H1 (cell line): ENCODE results near the gene ANKEF1.

Experiments used
- BCL11A ChIP-seq, 2 experiments: IDR thresholded peaks; one replicate each; pipeline ENCODE4 v1.6.1; 2011; ENCODE audit warnings: low read depth in 2 of 2, low read length in 2 of 2, mild to moderate bottlenecking in 2 of 2
- CTCF ChIP-seq, 3 experiments: IDR thresholded peaks; 1 replicate in 2 of 3; 2 replicates in 1 of 3; pipeline versions ENCODE4 v1.5.1 to v1.6.1; 2011; ENCODE audit warnings: low read length in 3 of 3, mild to moderate bottlenecking in 3 of 3, inconsistent platforms in 2 of 3, low read depth in 1 of 3, moderate library complexity in 1 of 3; ENCODE audit not compliant: insufficient read depth in 1 of 3; ENCODE audit errors: control extremely low read depth in 1 of 3
- EP300 ChIP-seq, 2 experiments: IDR thresholded peaks; 1 replicate in 1 of 2; 2 replicates in 1 of 2; pipeline ENCODE4 v1.6.1; 2011 to 2012; ENCODE audit warnings: low read depth in 2 of 2, low read length in 2 of 2, mild to moderate bottlenecking in 2 of 2, borderline replicate concordance in 1 of 2, inconsistent platforms in 1 of 2, moderate library complexity in 1 of 2
- EZH2 ChIP-seq: fragments of 200-600 bp; sonication (generic); IDR thresholded peaks from 2 replicates; pipeline ENCODE4 v1.7.1; 2012; ENCODE audit warnings: low read depth, mild to moderate bottlenecking, moderate library complexity, low read length, inconsistent platforms; ENCODE audit not compliant: severe bottlenecking
- HDAC6 ChIP-seq: IDR thresholded peaks from one replicate; pipeline ENCODE4 v1.7.1; 2012; ENCODE audit warnings: low read depth, mild to moderate bottlenecking, inconsistent platforms, low read length, moderate library complexity
- KDM1A ChIP-seq: fragments of 200-600, 300-600 bp; sonication (generic); IDR thresholded peaks from 2 replicates; pipeline ENCODE4 v1.7.1; 2016; ENCODE audit warnings: mild to moderate bottlenecking, low read length, borderline replicate concordance
- POLR2A ChIP-seq, 2 experiments: IDR thresholded peaks; 1 replicate in 1 of 2; 2 replicates in 1 of 2; pipeline ENCODE4 v1.6.1; 2011; ENCODE audit warnings: low read depth in 2 of 2, low read length in 2 of 2, mild to moderate bottlenecking in 2 of 2; ENCODE audit errors: control extremely low read depth in 1 of 2
- RAD21 ChIP-seq, 2 experiments: IDR thresholded peaks in 1 of 2; conservative IDR thresholded peaks in 1 of 2; 2 replicates each; pipeline ENCODE4 v1.6.1; 2011; ENCODE audit warnings: low read depth in 2 of 2, low read length in 2 of 2, improper control_type of control experiment in 1 of 2, inconsistent platforms in 1 of 2, mild to moderate bottlenecking in 1 of 2, moderate library complexity in 1 of 2
- SIN3A ChIP-seq, 2 experiments: IDR thresholded peaks in 1 of 2; conservative IDR thresholded peaks in 1 of 2; 2 replicates each; pipeline ENCODE4 v1.6.1; 2011 to 2012; ENCODE audit warnings: low read length in 2 of 2, improper control_type of control experiment in 1 of 2, low read depth in 1 of 2, mild to moderate bottlenecking in 1 of 2
- SRF ChIP-seq: IDR thresholded peaks from 2 replicates; pipeline ENCODE4 v1.6.1; 2011; ENCODE audit warnings: mild to moderate bottlenecking, low read depth, low read length, moderate library complexity
- USF2 ChIP-seq: IDR thresholded peaks from 2 replicates; pipeline ENCODE4 v1.6.1; 2011; ENCODE audit warnings: low read length, improper control_type of control experiment
- ZNF274 ChIP-seq: IDR thresholded peaks from 2 replicates; pipeline ENCODE4 v1.7.0; 2012; ENCODE audit warnings: low read length, borderline replicate concordance; ENCODE audit errors: extremely low read depth

- TF ChIP-seq CTCF (IDR thresholded peaks at IDR 0.05; ENCODE audit: control extremely low read depth in 1 of 3, insufficient read depth in 1 of 3, low read depth in 1 of 3, low read length in 3 of 3) (peak; percentile 55 to 73 (median 72)), ZNF274 (no peak), RAD21 (IDR thresholded peaks at IDR 0.05 in 1 of 2, conservative IDR thresholded peaks at IDR 0.05 in 1 of 2; ENCODE audit: low read depth in 2 of 2, low read length in 2 of 2) (peak; percentile 51 to 58), USF2 (no peak), HDAC6 (no peak), KDM1A (no peak), EZH2 (no peak), POLR2A (IDR thresholded peaks at IDR 0.05; ENCODE audit: control extremely low read depth in 1 of 2, low read depth in 2 of 2, low read length in 2 of 2) (no peak), BCL11A (IDR thresholded peaks at IDR 0.05; ENCODE audit: low read depth in 2 of 2, low read length in 2 of 2) (no peak), SRF (no peak), SIN3A (conservative IDR thresholded peaks at IDR 0.05 in 1 of 2, IDR thresholded peaks at IDR 0.05 in 1 of 2; ENCODE audit: low read depth in 1 of 2, low read length in 2 of 2) (no peak), EP300 (IDR thresholded peaks at IDR 0.05; ENCODE audit: borderline replicate concordance in 1 of 2, low read depth in 2 of 2, low read length in 2 of 2) (no peak)
These were observed 12.6 kb downstream of the ANKEF1 start for GRCh38 chr20:10047427-10047826.
